ACC112 (cell line): ENCODE data around the gene UBTF.

ENCODE experiments used
- H2AFZ ChIP-seq: fragments of 200-600 bp; sonication (generic); one replicate; pipeline ENCODE4 v1.6.0; 2017; ENCODE audit warnings: antibody characterized with exemption, low read length; ENCODE audit not compliant: unreplicated experiment
- H3K27ac ChIP-seq: fragments of 200-600 bp; sonication (generic); 2 replicates; pipeline ENCODE4 v1.5.1; 2014; ENCODE audit warnings: low read depth, mild to moderate bottlenecking, antibody characterized with exemption, low read length, moderate library complexity
- H3K27me3 ChIP-seq: fragments of 200-600 bp; sonication (generic); 2 replicates; pipeline ENCODE4 v1.6.1; 2014; ENCODE audit warnings: mild to moderate bottlenecking, antibody characterized with exemption, low read length, moderate library complexity, mixed read lengths; ENCODE audit not compliant: insufficient read depth
- H3K36me3 ChIP-seq: fragments of 200-600 bp; sonication (generic); 2 replicates; pipeline ENCODE4 v1.6.1; 2016; ENCODE audit warnings: mild to moderate bottlenecking, antibody characterized with exemption, low read length, moderate library complexity, mixed read lengths; ENCODE audit not compliant: insufficient read depth
- H3K4me1 ChIP-seq: fragments of 200-600 bp; sonication (generic); one replicate; pipeline ENCODE4 v1.6.1; 2016; ENCODE audit warnings: low read length, mixed read lengths; ENCODE audit not compliant: insufficient read depth, unreplicated experiment, control insufficient read depth
- H3K4me3 ChIP-seq: fragments of 200-600 bp; sonication (generic); 2 replicates; pipeline ENCODE4 v1.5.1; 2014; ENCODE audit warnings: mild to moderate bottlenecking, low read depth, low read length
- H3K79me2 ChIP-seq: fragments of 200-600 bp; sonication (generic); one replicate; pipeline ENCODE4 v1.6.0; 2016; ENCODE audit warnings: low read length; ENCODE audit not compliant: control insufficient read depth, unreplicated experiment, insufficient read depth

UBTF gene

DNA sequence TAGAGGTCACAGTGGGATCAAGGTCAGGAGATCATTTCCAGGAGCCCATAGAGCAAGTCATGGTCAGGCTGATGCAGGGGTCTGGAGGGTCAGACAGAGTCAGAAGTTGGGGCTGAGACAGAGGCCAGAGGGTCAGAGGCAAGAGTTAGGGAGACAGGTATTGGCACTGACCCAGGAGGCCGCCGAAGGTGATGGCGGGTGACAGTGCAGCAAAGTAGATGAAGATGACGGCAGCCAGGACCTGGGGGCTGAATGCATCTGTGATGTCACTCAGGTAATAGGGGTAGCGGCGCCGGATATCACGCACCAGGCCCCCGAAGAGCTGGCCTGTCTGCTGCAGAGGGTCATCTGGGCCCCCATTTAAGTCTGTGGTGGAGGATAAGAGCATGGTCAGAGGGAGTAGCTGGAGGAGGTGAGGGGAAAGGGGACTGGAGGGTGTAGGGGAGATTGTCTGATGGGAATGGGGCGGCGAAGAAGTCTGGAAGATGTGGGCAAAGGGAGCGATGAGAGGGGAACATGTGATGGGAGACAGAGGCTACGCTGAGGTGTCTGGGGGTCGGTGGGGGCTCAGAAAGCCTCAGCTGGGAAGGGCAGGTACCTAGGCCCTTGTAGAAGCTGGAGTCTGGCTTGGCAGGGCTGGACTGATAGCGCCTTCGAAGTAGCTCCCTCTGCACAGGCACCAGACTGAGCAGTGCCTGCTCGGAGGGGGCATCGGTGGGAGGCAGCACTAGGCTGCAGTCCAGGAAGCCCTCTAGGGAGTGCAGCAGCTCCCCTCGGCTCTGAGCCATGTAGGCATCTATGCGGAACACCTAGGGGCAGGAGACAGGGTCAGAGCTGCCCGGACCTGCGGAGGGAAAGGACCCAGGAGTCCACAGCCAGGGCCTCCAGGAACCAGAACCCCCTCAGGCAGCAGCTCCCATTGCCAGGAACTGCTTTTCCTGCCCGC lies 38.6 kb upstream of the UBTF start:
- H3K27me3 ChIP-seq, result peaks cover 29% of the 10 kb centered on the region
- no peak overlapping the region for H2AFZ ChIP-seq
- no peak overlapping the region for H3K27ac ChIP-seq
- no peaks in the 10 kb centered on the region for H3K36me3 ChIP-seq
- no peaks in the 10 kb centered on the region for H3K79me2 ChIP-seq
- H3K4me3 ChIP-seq, result no peak overlapping the region
- H3K4me1 ChIP-seq, result no peaks in the 10 kb centered on the region

DNA sequence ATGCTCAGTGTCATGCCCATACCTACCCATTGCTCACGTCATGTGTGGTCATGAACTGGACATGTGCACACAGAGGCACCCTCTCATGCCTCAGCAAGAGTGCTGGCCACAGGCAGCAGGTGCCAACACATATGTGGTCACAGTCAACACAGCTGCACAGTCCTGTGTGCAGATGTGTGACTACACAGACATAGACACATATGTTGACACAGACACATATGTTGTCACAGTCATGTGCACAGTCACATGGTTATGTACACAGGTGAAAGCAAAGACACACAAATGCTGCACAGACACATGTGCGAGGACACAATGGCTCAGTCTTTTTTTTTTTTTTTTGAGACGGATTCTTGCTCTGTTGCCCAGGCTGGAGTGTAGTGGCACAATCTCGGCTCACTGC lies 37.2 kb upstream of the UBTF start:
- Histone ChIP-seq H2AFZ (no peak overlapping the region), H3K27ac (no peak overlapping the region), H3K27me3 (peaks cover 26% of the 10 kb centered on the region), H3K79me2 (no peaks in the 10 kb centered on the region), H3K4me3 (no peak overlapping the region), H3K4me1 (no peaks in the 10 kb centered on the region), H3K36me3 (no peaks in the 10 kb centered on the region)

DNA sequence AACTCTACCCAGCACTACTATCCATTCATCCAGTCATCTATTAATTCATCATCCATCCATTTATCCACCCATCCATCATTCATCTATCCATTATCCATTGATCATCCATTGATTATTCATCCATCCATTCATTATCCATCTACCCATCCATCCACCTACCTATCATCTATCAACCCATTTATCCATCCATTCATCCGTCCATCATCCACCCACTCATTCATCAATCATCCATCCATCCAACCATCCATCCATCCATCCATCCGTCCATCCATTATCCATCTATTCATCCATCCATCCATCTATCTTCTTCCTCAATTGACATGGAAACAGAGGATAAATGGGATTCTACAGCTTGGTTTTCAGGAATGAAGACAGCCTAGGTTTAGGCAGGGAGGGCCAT lies 36.4 kb upstream of the UBTF start:
- Histone ChIP-seq H3K4me3 (no peak overlapping the region), H3K4me1 (no peaks in the 10 kb centered on the region), H3K36me3 (no peaks in the 10 kb centered on the region), H2AFZ (no peak overlapping the region), H3K27ac (no peak overlapping the region), H3K79me2 (no peaks in the 10 kb centered on the region), H3K27me3 (peaks cover 26% of the 10 kb centered on the region)

DNA sequence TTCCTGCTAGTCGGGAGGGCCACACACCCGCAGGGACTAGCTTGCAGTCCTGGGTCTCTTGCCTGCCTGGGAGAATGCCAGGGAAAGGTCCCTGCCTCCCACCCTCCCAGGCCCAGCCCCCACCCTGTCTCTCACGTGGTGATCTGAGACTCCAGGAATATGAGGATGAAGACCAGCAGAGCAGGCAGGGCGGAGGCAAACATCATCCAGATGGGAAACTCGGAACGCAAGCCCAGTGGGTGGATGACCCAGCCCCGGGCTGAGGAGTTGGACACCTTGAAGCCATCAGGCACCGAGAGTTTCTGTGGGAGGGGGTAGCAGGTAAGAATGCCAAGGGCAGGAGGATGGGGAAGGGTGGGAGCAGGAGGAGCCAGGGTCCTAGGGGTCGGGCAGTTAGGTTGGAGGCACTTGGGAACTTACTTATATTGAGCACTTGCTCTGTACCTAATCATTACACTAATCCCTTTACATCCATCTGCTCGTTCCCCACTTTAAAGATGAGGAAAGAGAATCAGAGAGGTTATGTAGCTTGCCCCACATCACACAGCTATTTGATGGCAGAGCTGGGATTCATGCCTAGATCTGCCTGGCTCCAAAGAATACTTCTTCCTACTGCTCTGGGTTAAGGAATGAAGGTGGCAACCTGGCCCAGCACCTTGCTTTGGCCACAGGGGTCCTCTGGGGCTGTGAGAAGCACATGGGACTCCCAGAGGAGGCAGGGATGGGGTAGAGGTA lies 35.1 kb upstream of the UBTF start:
- peaks cover 26% of the 10 kb centered on the region for H3K27me3 ChIP-seq
- no peak overlapping the region for H3K27ac ChIP-seq
- H3K36me3 ChIP-seq, result no peaks in the 10 kb centered on the region
- no peak overlapping the region for H3K4me3 ChIP-seq
- no peak overlapping the region for H2AFZ ChIP-seq
- no peaks in the 10 kb centered on the region for H3K4me1 ChIP-seq
- H3K79me2 ChIP-seq, result no peaks in the 10 kb centered on the region

DNA sequence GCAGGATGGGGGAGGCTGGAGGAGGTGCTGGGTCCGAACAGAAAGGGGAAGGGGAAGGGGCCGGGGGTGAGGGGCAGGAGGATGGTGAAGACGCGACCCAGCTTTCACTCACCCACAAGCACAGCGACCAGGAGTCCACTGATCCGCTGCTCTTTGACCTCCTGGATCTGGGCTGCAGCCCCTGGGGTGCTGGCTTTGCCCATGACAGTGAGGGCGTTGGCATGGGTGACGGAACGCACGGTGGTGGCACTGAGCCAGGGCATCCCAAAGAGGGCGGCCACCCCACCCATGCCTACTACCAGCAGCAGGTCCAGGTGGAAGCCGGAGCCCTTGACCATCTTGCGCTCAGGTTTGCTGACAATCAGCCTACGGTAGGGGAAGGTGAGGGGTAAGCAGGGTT lies 33.5 kb upstream of the UBTF start:
- H3K79me2 ChIP-seq, result no peaks in the 10 kb centered on the region
- H2AFZ ChIP-seq, result no peak overlapping the region
- H3K27me3 ChIP-seq, result peaks cover 26% of the 10 kb centered on the region
- H3K27ac ChIP-seq, result no peak overlapping the region
- H3K4me1 ChIP-seq, result no peaks in the 10 kb centered on the region
- no peak overlapping the region for H3K4me3 ChIP-seq
- no peaks in the 10 kb centered on the region for H3K36me3 ChIP-seq

DNA sequence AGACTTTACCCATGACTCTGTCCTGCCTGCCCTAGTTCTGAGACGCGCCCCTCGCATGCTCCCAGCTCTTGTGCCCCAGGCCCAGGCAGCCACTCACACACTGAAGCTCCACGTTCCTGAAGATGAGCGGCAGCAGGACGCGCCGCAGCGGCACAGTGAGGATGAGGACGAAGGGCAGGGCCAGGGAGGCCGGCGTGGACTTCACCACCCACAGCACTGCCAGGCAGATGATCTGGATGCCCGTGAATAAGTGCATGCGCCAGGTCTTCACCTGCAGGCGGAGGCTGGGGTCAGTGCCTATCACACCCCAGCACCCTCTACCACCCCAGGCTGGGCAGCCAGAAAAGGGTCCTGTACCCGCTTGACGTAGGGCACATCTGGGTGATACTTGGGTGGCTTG lies 31.6 kb upstream of the UBTF start:
- H2AFZ ChIP-seq, result no peak overlapping the region
- no peaks in the 10 kb centered on the region for H3K36me3 ChIP-seq
- no peaks in the 10 kb centered on the region for H3K4me1 ChIP-seq
- H3K27me3 ChIP-seq, result peaks cover 21% of the 10 kb centered on the region
- no peak overlapping the region for H3K27ac ChIP-seq
- H3K79me2 ChIP-seq, result no peaks in the 10 kb centered on the region
- no peak overlapping the region for H3K4me3 ChIP-seq

DNA sequence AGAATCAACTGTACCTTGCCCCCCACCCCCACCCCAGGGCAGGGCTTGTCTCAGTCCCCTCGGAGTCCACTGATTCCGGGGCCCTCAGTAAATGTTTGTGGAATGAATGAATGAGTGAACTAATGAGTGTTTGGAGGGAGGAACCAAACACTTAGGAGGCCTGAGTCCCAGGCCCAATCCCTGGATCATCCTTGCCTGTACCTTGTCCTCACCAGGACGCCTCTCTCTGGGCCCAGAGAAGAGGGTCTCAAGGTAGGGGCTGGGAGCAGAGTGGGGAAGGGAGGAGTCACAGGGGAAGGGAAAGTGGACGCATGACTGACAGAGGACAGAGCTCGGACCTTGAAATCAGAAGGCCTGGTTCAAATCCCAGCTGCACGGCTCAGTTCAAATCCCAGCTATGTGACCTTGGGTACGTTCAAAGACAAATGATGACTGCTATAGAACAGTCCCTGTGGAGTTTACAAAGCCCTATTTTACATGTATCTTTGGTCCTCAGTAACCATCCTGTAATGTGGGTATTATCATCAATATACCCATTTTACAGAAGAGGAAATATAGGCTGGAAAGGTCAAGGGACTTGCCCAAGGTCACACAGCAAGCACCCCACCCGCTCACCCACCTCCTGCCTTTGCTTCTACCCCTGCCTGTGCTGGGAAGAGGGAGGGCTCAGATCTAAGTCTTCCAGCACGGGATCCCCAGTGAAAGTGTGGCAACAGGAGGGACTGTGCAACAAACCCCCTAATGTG lies 30.2 kb upstream of the UBTF start:
- Histone ChIP-seq H3K36me3 (no peaks in the 10 kb centered on the region), H3K4me1 (no peaks in the 10 kb centered on the region), H3K79me2 (no peaks in the 10 kb centered on the region), H3K27me3 (peaks cover 7% of the 10 kb centered on the region; the same call in 1 of the 2 replicates), H3K4me3 (no peak overlapping the region), H2AFZ (no peak overlapping the region), H3K27ac (no peak overlapping the region)

DNA sequence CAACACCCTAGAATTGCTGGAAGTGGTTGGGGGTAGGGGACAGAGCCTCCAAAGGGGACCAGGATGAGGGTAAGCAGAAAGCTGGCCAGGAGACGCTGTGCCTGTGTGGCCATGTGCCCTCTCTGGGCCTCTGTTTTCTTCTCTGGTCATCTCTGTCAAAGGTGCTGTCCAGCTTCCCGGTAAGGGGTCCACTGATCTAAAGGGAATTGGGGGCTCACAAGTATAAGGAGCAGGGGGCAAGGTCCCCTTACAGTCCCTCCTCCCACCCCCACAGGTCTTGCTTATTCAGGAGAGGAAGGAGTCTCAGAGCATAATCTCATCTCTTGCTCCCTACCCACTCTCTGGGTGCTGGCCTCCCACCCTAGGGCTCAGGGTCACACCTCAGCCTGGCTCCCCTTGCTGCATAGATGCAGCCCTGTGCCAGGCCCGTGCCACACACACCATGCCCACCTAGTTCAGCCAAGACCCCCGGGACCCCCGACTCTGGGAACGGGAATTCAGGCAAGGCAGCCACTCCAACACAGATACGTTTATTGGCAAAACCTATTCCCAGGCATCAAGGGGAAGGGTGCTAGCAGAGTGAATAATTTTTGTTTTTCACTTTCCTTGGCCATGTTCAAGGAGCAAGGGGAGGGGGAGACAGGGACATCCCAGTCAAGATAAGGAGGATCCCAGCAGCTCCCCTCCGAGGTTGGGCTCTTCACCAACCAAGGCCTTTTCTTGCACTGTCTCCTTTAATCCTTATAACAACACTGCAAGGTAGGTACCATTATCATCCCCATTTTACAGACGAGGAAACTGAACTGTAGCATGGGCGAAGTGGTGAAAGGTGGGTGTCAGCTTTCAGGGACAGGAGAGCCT lies 28.6 kb upstream of the UBTF start:
- no peak overlapping the region for H2AFZ ChIP-seq
- H3K4me1 ChIP-seq, result no peaks in the 10 kb centered on the region
- no peaks in the 10 kb centered on the region for H3K79me2 ChIP-seq
- no peak overlapping the region for H3K27ac ChIP-seq
- H3K4me3 ChIP-seq, result no peak overlapping the region
- H3K27me3 ChIP-seq, result no peaks in the 10 kb centered on the region
- no peaks in the 10 kb centered on the region for H3K36me3 ChIP-seq

DNA sequence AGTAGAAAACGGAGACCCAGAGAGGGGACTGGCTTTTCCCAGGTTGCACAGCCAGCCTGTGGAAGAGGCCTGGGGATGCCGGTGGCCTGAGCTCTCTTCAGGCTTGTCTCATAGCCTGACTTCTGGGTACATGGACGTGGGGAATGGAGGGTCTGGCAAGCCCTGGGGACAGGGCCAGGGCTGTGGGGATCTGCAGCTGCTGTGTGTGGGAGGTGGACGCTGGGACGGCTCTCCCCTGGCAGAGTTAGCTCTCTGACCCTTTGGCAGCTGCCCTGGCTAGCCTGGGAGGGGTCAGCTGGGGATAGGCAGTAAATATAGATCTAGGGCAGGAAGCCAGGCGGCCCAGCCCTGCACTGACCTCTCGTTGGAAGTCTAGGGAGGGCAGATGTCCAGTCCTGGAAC lies 28.0 kb upstream of the UBTF start:
- Histone ChIP-seq H3K36me3 (no peaks in the 10 kb centered on the region), H2AFZ (no peak overlapping the region), H3K4me1 (no peaks in the 10 kb centered on the region), H3K27ac (no peak overlapping the region), H3K79me2 (no peaks in the 10 kb centered on the region), H3K27me3 (no peaks in the 10 kb centered on the region), H3K4me3 (no peak overlapping the region)

DNA sequence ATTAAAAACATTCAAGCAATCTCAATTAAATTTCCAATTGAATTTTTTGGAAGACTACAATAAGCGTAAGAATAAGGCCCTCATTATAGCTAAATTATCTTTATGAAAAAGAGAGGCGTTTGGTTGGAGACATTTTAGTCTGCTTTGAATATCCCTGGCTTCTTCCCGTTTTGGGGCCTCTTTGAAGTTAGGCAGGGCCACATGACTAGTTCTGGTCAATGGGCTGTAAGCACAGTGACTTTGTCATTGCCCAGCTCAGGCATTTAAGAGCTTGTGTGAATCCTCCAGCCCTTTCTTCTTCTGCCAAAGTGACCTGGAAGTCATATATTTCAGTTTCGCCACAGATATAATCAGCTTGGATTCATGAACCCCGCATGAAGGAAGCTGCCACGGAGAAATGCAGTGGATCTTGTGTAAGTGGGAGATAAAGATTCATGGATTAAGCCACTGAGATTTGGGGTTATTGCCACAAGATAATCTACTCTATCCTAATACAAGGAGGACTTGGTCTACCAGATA lies 21.7 kb upstream of the UBTF start:
- Histone ChIP-seq H3K27me3 (no peaks in the 10 kb centered on the region), H3K4me3 (no peak overlapping the region), H3K79me2 (no peaks in the 10 kb centered on the region), H3K27ac (no peak overlapping the region), H3K36me3 (no peaks in the 10 kb centered on the region), H3K4me1 (no peaks in the 10 kb centered on the region), H2AFZ (no peak overlapping the region)
